HG03045 (cell line): ENCODE results near the gene MYCBPAP.

Source experiments
- ATAC-seq: cut with Tn5 transposase; IDR thresholded peaks from one replicate; pipeline ENCODE4 v1.9.1; 2021; ENCODE audit warnings: mild to moderate bottlenecking, moderate library complexity; ENCODE audit not compliant: unreplicated experiment

Gene MYCBPAP

DNA sequence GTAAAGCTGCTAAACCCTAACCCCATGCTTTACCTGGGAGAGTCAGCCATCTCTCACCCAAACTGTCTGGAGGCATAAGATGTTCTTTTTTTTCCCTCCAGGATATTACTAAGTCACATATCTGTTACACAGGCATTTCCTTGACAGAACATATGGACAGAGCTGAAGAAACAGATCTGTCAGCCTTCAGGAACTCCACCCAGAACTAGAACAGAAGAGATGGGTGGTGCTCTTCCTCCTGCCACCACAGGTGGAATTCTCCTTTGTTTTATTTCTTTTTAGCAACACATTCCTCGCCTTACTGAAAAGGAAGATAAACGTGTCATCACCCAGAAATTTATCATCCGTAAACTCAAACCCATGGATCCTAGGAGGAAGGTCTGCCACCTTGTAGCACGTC lies 8.8 kb downstream of the MYCBPAP start:
- no peak for ATAC-seq

GRCh38 chr17:50517504-50518383 lies 9.5 kb downstream of the MYCBPAP start:
- no peak for ATAC-seq

- no peak for ATAC-seq
These were observed 10.3 kb downstream of the MYCBPAP start for GRCh38 chr17:50518384-50519023.

GRCh38 chr17:50519141-50519834 lies 11.0 kb downstream of the MYCBPAP start:
- ATAC-seq, result no peak

DNA sequence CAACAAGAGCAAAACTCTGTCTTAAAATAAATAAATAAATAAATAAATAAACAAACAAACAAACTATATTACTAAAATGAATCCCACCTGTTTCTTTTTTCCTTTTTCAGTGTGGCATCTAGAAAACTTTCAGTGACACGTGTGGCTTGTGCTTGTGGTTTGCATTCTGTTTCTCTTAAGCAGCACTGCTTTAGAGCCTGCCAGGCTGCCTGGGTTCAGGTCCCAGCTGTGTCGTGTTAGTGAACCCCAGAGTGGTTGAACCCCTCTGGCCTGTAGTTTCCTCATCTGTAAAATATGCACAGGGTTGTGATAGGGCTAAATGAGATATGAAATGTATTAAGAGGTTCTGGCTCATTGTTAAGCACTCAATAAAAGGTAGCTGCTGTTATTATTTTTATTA lies 12.2 kb downstream of the MYCBPAP start:
- ATAC-seq, result no peak

DNA sequence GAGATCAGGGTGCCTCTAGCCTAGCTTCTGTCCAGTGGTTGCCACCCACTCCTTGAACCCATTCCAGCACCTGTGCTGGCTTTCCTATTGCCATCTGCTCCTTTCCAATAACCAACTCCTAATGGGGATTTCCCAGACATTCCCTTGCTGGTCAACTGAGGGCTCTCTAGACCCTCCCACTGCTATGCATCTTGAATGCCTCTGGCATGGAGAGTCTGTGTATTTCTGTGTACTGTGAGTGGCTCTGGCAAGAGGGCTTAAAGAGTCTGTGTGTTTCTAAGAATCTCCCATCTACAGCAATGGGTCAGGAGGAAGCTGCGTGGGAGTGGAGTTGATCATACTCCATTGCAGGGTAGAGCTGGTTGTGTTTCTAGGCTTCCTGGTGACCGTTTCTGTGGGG lies 13.3 kb downstream of the MYCBPAP start:
- no peak for ATAC-seq

DNA sequence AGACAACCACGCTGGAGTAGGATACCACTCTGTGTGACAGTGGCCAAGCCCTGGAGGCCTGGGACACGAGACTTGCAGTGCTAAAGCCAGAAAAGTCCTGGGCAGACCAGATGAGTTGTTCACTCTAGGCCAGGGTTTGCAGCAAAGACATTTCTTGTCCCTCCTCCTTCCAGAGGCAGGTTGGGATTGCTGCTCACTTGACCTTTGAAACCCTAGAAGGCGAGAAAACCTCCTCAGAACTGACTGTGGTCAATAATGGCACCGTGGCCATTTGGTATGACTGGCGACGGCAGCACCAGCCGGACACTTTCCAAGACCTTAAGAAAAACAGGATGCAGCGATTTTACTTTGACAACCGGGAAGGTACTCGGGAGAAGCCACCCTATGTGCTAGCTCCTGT lies 14.5 kb downstream of the MYCBPAP start:
- ATAC-seq, result no peak

- no peak for ATAC-seq
These were observed 15.0 kb downstream of the MYCBPAP start for GRCh38 chr17:50523208-50523607.

DNA sequence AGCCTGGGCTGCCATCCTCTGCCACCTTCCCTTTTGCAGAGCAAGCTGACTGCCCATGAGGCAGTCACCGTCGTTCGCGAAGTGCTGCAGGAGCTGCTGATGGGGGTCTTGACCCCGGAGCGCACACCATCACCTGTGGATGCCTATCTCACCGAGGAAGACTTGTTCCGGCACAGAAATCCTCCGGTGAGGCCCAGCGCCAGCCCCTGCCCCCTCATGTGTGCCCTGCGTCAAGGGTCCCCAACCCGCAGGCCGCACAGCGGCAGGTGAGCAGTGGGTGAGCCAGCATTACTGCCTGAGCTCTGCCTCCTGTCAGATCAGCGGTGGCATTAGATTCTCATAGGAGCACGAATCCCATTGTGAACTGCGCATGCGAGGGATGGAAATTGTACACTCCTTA lies 16.6 kb downstream of the MYCBPAP start:
- no peak for ATAC-seq

DNA sequence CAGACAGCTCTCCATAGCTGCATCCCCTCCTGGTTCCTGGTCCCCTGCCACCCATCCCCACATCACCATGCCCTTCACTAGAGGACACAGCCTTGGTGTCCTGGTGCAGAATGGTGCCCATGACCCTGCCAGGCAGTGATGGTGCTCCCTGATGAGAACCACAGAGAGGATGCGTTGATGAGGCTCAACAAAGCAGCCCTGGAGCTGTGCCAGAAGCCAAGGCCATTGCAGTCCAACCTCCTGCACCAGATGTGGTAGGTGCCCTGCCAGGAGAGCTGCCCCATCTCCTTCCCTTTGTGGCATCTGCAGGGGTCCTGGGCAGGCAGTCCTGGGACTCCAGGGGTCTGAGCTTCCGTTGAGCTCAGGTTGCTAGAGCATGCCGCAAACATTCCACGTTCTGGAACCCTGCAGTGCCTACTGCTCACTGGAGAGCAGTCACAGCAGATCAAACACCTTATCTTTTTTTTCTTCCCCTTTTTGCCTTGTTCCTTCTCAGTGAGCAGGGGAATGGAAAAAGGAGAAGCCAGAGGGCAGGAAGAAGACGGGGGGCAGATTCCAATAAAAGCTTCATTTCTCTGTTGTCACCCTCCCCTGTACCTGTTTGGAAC lies 19.0 kb downstream of the MYCBPAP start:
- no peak for ATAC-seq

- no peak for ATAC-seq
These were observed 19.8 kb downstream of the MYCBPAP start for GRCh38 chr17:50527949-50528474.

DNA sequence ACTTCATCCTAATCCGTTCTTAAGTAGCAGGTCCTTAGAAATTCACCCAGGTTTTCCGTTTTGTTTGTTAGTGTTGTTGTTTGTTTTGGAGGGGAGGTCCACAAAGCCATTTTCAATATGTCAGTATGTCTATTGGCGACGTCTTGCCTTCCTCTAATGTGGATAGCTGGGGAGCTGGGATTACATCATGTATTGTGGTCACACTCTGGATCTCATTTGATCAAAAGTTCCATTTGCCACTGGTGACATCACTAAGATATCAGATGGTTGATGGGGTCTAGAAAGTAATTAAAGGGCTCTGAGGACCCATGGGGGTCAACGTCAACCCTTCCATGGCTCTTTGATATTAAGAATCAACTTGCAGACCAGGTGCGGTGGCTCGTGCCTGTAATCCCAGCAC lies 21.6 kb downstream of the MYCBPAP start:
- no peak for ATAC-seq

GRCh38 chr17:50531428-50532025 lies 23.3 kb downstream of the MYCBPAP start:
- no peak for ATAC-seq

- ATAC-seq, result no peak
These were observed 24.3 kb downstream of the MYCBPAP start, which contains the start of gene EPN3 for GRCh38 chr17:50532452-50533024. Gene EPN3, plus strand, starts transcription at chr17:50532735. Its CDS starts 3,822 bp downstream, at chr17:50536557.

DNA sequence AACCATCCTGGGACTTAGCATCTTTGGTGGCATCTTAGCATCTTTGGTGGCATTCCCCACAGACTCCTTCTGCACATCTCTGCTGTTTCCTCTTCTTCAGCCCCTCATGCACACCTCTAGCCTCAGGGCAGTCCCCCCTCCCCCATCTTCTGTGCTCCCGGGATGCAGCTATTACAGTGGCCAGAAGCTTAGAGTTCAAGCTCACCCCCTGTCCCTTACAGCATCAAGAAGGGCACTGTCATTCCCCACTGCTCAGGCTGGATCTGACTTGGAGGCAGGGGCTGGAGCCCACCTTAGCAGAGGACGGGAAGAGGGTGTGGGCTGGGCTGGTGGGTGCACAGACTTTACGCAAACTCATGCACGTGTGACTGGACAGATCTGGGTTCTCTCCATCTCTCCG lies 24.9 kb downstream of the MYCBPAP start:
- ATAC-seq, result no peak

DNA sequence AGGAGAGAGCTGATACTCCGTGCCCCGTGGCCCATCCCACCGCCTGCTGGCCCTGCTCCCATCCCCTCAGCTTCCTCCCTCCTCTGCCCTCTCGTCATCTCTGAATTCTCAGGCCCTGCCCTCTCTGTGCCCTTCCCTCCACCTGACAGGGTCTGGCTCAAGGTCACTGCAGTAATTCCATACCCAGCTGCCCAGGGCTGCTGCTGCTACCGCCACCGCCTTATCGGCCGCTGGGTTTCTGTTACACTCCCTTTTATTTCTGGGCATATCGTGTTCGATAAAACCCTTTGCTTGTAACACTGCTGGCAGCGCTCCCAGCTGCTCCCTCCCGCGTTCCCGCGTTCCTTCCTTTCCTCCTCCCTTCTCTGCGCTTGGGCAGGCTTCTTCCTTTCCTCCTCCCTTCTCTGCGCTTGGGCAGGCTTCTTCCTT lies 25.5 kb downstream of the MYCBPAP start:
- ATAC-seq, result no peak

DNA sequence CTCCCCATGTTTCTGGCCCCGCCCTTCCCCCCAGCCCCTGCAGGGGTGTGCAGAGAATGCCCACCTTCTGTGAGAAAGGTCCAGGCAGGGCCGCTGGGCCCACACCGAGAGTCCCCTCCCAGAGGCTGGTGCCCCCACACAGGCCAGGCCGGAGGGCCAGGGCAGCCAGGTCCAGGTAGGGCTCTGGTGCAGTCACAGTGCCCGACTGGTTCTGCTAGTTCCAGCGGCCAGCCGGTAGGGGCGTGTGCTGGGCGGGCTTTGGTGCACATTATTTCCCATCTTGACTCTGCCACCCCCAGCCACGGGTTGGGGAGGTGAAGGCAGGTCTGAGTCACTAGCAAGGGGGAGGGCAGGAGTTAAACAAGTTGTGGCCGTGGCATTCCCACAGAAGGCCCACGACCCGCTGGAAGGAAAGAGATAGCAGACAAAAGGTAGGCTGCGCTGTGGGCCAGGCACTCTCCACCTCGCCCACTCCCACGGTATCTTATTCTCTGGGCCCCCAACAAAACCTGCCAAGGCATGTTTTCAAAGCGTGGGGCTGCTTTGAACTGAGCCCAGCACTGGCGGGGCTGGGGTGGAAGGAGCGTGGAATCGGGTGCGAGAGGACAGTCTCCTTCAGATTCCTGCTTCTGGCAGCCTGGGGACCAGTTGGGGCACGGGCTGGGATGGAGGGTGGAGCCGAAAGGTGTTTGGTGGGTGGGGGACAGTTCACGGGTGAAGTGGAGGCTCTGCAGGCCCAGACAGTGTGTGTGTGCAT lies 26.2 kb downstream of the MYCBPAP start:
- no peak for ATAC-seq

GRCh38 chr17:50534979-50535326 lies 26.7 kb downstream of the MYCBPAP start:
- ATAC-seq, result no peak

GRCh38 chr17:50535407-50535806 lies 27.2 kb downstream of the MYCBPAP start:
- ATAC-seq, result no peak
